GM12878 (cell line): ENCODE measurements around the gene HYAL1. TPM values are rescaled to one million over a fixed set of nuclear protein-coding genes. Genes with fewer than 3 reads are reported as not detected.

ENCODE experiments used
- ATAC-seq: fragments of 200-7000 bp; cut with Tn5 transposase; 3 replicates; pipeline ENCODE4 v1.9.1; 2020; ENCODE audit warnings: mild to moderate bottlenecking, moderate library complexity
- BruUV-seq: library from RNA; stranded (reverse); fragments of 400-500 nt; replicated peaks from 2 replicates; lab custom pipeline; 2021; lab: Mats Ljungman, UMichigan
- CTCF ChIA-PET: fragments of 300-600 bp; sonication (Branson Sonifier 250); formaldehyde crosslinking; extraction: SDS; loops from one replicate; lab custom pipeline; 2021; ENCODE audit warnings: inconsistent platforms; lab: Yijun Ruan, JAX
- POLR2A ChIA-PET: fragments of 350-600 bp; formaldehyde crosslinking; extraction: SDS; loops from one replicate; lab custom pipeline; 2021; ENCODE audit warnings: inconsistent platforms; lab: Charles Lee
- RAD21 ChIA-PET: fragments of 300-600 bp; sonication (Branson Sonifier 250); formaldehyde crosslinking; loops from one replicate; lab custom pipeline; 2023; ENCODE audit warnings: antibody characterized with exemption; ENCODE audit not compliant: unreplicated experiment; lab: Charles Lee
- SMC1A ChIA-PET: fragments of 300-600 bp; sonication (Branson Sonifier 250); formaldehyde crosslinking; loops from one replicate; lab custom pipeline; 2023; ENCODE audit not compliant: unreplicated experiment, uncharacterized antibody; lab: Charles Lee
- DNase-seq: peaks from one replicate; pipeline ENCODE4 v3.0.0-alpha.2; 2011; ENCODE audit warnings: low read depth, low spot score
- FAIRE-seq: peaks from 3 replicates; lab custom pipeline; 2011; peaks lifted over from hg19 to GRCh38; lab: Jason Lieb, UNC
- H2AFZ ChIP-seq: 2 replicates; pipeline ENCODE4 v1.6.0; 2011; ENCODE audit warnings: low read depth, low read length, control low read depth; ENCODE audit not compliant: control insufficient read depth
- H3K27ac ChIP-seq: 2 replicates; pipeline ENCODE4 v1.5.1; 2011; ENCODE audit warnings: control low read depth; ENCODE audit not compliant: control insufficient read depth, insufficient read depth
- H3K27me3 ChIP-seq, 2 experiments: replicated peaks in 1 of 2; 2 replicates each; pipeline versions ENCODE4 v1.6.0 to v1.6.1; 2011; ENCODE audit warnings: low read length in 1 of 2; ENCODE audit not compliant: control insufficient read depth in 2 of 2, insufficient read depth in 2 of 2
- H3K36me3 ChIP-seq, 2 experiments: 2 replicates each; pipeline ENCODE4 v1.5.1; 2011; ENCODE audit warnings: low read length in 1 of 2; ENCODE audit not compliant: control insufficient read depth in 2 of 2, insufficient read depth in 2 of 2
- H3K4me1 ChIP-seq: 2 replicates; pipeline ENCODE4 v1.6.1; 2011; ENCODE audit warnings: mild to moderate bottlenecking, low read length, moderate library complexity, mixed read lengths; ENCODE audit not compliant: control insufficient read depth, insufficient read depth
- H3K4me2 ChIP-seq: 2 replicates; pipeline ENCODE4 v1.6.0; 2011; ENCODE audit warnings: control low read depth; ENCODE audit not compliant: control insufficient read depth, insufficient read depth
- H3K4me3 ChIP-seq: fragments of 200-600 bp; sonication (generic); 2 replicates; pipeline ENCODE4 v1.5.1; 2016
- H3K79me2 ChIP-seq: 2 replicates; pipeline ENCODE4 v1.6.0; 2011; ENCODE audit warnings: low read length; ENCODE audit not compliant: control insufficient read depth, insufficient read depth
- H3K9ac ChIP-seq: 2 replicates; pipeline ENCODE4 v1.8.0; 2011; ENCODE audit warnings: low read length, control low read depth, mixed read lengths; ENCODE audit not compliant: control insufficient read depth, insufficient read depth
- H3K9me3 ChIP-seq: replicated peaks from 3 replicates; pipeline ENCODE4 v1.5.1; 2011; ENCODE audit warnings: mild to moderate bottlenecking, low read length; ENCODE audit not compliant: control insufficient read depth, insufficient read depth
- H4K20me1 ChIP-seq: 2 replicates; pipeline ENCODE4 v1.6.0; 2011; ENCODE audit not compliant: control insufficient read depth, insufficient read depth
- ASH2L ChIP-seq: fragments of 300-600, 200-600 bp; sonication (generic); IDR thresholded peaks from 2 replicates; pipeline ENCODE4 v1.6.1; 2017; ENCODE audit warnings: low read depth, mild to moderate bottlenecking, borderline replicate concordance
- CBX5 ChIP-seq: sonication (generic); IDR thresholded peaks from 2 replicates; pipeline ENCODE4 v1.6.1; 2016; ENCODE audit warnings: low read depth, moderate library complexity, mild to moderate bottlenecking, inconsistent platforms
- ETV6 ChIP-seq, 2 experiments: fragments of 450-650 bp in 1 of 2; IDR thresholded peaks in 1 of 2; conservative IDR thresholded peaks in 1 of 2; 2 replicates each; pipeline ENCODE4 v1.6.1; 2014; ENCODE audit warnings: antibody characterized with exemption in 1 of 2, borderline replicate concordance in 1 of 2, low read depth in 1 of 2, mild to moderate bottlenecking in 1 of 2, moderate library complexity in 1 of 2
- FOS ChIP-seq: IDR thresholded peaks from 3 replicates; pipeline ENCODE4 v1.6.1; 2011; ENCODE audit warnings: borderline replicate concordance; ENCODE audit not compliant: insufficient read length; ENCODE audit errors: extremely low read depth
- FOXK2 ChIP-seq: fragments of 450-650 bp; IDR thresholded peaks from 2 replicates; pipeline ENCODE4 v1.6.1; 2017; ENCODE audit warnings: mild to moderate bottlenecking, moderate library complexity
- GABPA ChIP-seq: IDR thresholded peaks from 2 replicates; pipeline ENCODE4 v1.6.1; 2014; ENCODE audit warnings: antibody characterized with exemption, low read depth, mild to moderate bottlenecking, inconsistent platforms
- NR2C2 ChIP-seq: IDR thresholded peaks from 2 replicates; pipeline ENCODE4 v1.6.1; 2011; ENCODE audit warnings: borderline replicate concordance, low read depth; ENCODE audit not compliant: control insufficient read depth, insufficient read length
- POLR2A ChIP-seq: IDR thresholded peaks from 2 replicates; pipeline ENCODE4 v1.6.1; 2011; ENCODE audit warnings: low read depth, mild to moderate bottlenecking, low read length
- RFX5 ChIP-seq: IDR thresholded peaks from 2 replicates; pipeline ENCODE4 v1.6.1; 2011; ENCODE audit warnings: low read depth, low read length, improper control_type of control experiment
- SMAD1 ChIP-seq: fragments of 450-650 bp; IDR thresholded peaks from 2 replicates; pipeline ENCODE4 v1.6.1; 2018; ENCODE audit warnings: mild to moderate bottlenecking, low read depth; ENCODE audit not compliant: partially characterized antibody
- SMC3 ChIP-seq: IDR thresholded peaks from 2 replicates; pipeline ENCODE4 v1.6.1; 2011; ENCODE audit warnings: low read length, improper control_type of control experiment, borderline replicate concordance
- ZNF207 ChIP-seq: fragments of 450-650 bp; IDR thresholded peaks from 2 replicates; pipeline ENCODE4 v1.6.1; 2014; ENCODE audit warnings: antibody characterized with exemption, mild to moderate bottlenecking, borderline replicate concordance
- ZNF24 ChIP-seq: fragments of 450-650 bp; IDR thresholded peaks from 2 replicates; pipeline ENCODE4 v1.6.1; 2017; ENCODE audit warnings: antibody characterized with exemption, mild to moderate bottlenecking
- ZNF384 ChIP-seq: IDR thresholded peaks from 2 replicates; pipeline ENCODE4 v1.6.1; 2012; ENCODE audit warnings: low read depth, mild to moderate bottlenecking, low read length, improper control_type of control experiment, borderline replicate concordance
- WGBS: methylation state at CpG from one replicate; pipeline ENCODE4 v1.1.6; 2016; ENCODE audit warnings: low lambda C conversion rate; ENCODE audit not compliant: insufficient replicate concordance, insufficient coverage; ENCODE audit errors: missing lambda C conversion rate; 5-methylcytosine and 5-hydroxymethylcytosine counted together
- in situ Hi-C: fragments of 300-500 bp; cut with MboI; formaldehyde crosslinking; loops from 9 replicates; pipeline ENCODE4 v1.14.3; 2018; ENCODE audit warnings: mixed read lengths
- intact Hi-C: fragments of 100-400 bp; cut with micrococcal nuclease; formaldehyde crosslinking; loops from one replicate; pipeline ENCODE4 v1.14.2; 2022; ENCODE audit not compliant: unreplicated experiment
- polyA plus RNA-seq, 11 experiments: library from polyadenylated mRNA; depleted of rRNA in 4 of 11; unstranded in 6 of 11; stranded (reverse) in 5 of 11; fragments of >200 nt; fragmentation: Nextera tagmentation in 4 of 11; fragmentation: Illumina TruSeq in 1 of 11; extraction: Ambion mirVana in 4 of 11; extraction: Trizol in 1 of 11; gene quantifications; 1 replicate in 1 of 11; 2 replicates in 10 of 11; pipeline versions ENCODE4 v1.2.1 to v1.2.3, GENCODE V29; 2011 to 2016; ENCODE audit warnings: inconsistent platforms in 2 of 11, missing spikeins in 2 of 11, low read depth in 1 of 11
- total RNA-seq, 4 experiments: library from RNA; depleted of rRNA in 3 of 4; stranded (reverse); fragments of >200 nt in 3 of 4; fragmentation: Illumina TruSeq in 1 of 4; extraction: Trizol in 1 of 4; gene quantifications; 2 replicates each; pipeline versions ENCODE4 v1.2.1 to v1.2.3, GENCODE V29; 2013 to 2021
- TF ChIP-seq, protein P1 (sequence below): IDR thresholded peaks from 2 replicates; pipeline ENCODE4 v1.6.1; 2011; ENCODE audit warnings: low read depth, mild to moderate bottlenecking, low read length, moderate library complexity, borderline replicate concordance; ENCODE audit errors: extremely low read depth

Gene HYAL1
- total and polyA plus RNA-seq, 10 of the 15 experiments (the other 5 are each of a cell fraction or from before 2014, with no cell fraction given), result 0.04 to 0.55 (median 0.18) TPM; not detected in 2

- Histone ChIP-seq H3K27ac (no peak overlapping the region), H3K4me1 (peaks cover 6% of the 10 kb centered on the region), H3K79me2 (no peaks in the 10 kb centered on the region), H3K27me3 (peaks cover 5 to 10% of the 10 kb centered on the region in 2 experiments; a peak in 3 of 4 replicates), H3K36me3 (no peaks in the 10 kb centered on the region), H2AFZ (no peak overlapping the region), H3K4me2 (no peak overlapping the region), H3K4me3 (no peak overlapping the region), H4K20me1 (no peaks in the 10 kb centered on the region), H3K9ac (no peak overlapping the region), H3K9me3 (no peaks in the 10 kb centered on the region)
- FAIRE-seq (no peak), DNase-seq (no peak), ATAC-seq (no peak)
- ChIA-PET POLR2A (no interaction called here), SMC1A (no interaction called here), CTCF (interaction anchor here (0.7 to 1.9 kb wide), 6 partner anchors 10 to 150 kb away, joined by 3 to 7 read pairs (median 5); no protein-coding TSS in a partner anchor), RAD21 (no interaction called here)
- intact Hi-C loops (no loop called here), in situ Hi-C loops (loop anchor here (5.0 kb wide), 2 partner anchors 73 to 148 kb away; no protein-coding TSS in a partner anchor)
- no TSS peak for BruUV-seq
- TF ChIP-seq SMC3 (no peak), NR2C2 (no peak), FOXK2 (no peak), ZNF384 (no peak), GABPA (no peak), ZNF207 (no peak), RFX5 (no peak), ZNF24 (no peak), SMAD1 (no peak), FOS (no peak), ETV6 (conservative IDR thresholded peaks at IDR 0.05 in 1 of 2, IDR thresholded peaks at IDR 0.05 in 1 of 2; ENCODE audit: borderline replicate concordance in 1 of 2, low read depth in 1 of 2) (no peak), CBX5 (no peak), POLR2A (no peak), ASH2L (no peak)
- TF ChIP-seq, protein P1, sequence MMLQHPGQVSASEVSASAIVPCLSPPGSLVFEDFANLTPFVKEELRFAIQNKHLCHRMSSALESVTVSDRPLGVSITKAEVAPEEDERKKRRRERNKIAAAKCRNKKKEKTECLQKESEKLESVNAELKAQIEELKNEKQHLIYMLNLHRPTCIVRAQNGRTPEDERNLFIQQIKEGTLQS, result no peak
- WGBS, result 27% methylated on average over 8 of the region's 8 CpGs
These were observed 33.4 kb downstream of the HYAL1 start for GRCh38 chr3:50269977-50270413.
